ENCODE measurements around the gene POGZ.

GRCh38 chr1:151364996-151365395, 94.3 kb downstream of the POGZ start:
- TF ChIP-seq TP53 (CRISPR knock-in tag; IDR thresholded peaks at IDR 0.05) (no peak), MAX (IDR thresholded peaks at IDR 0.05) (no peak), EP300 (IDR thresholded peaks at IDR 0.05) (no peak), CTCF (IDR thresholded peaks at IDR 0.05) (no peak), SMC3 (IDR thresholded peaks at IDR 0.05) (no peak), CEBPB (IDR thresholded peaks at IDR 0.05) (no peak), RAD21 (conservative IDR thresholded peaks at IDR 0.05 in 1 of 2, IDR thresholded peaks at IDR 0.05 in 1 of 2) (no peak), HMGXB4 (CRISPR knock-in tag; IDR thresholded peaks at IDR 0.05; ENCODE audit: borderline replicate concordance) (no peak)
